NOMO-1 treated with dmso at 0.1 percent for 144 hours (cell line): ENCODE measurements around the gene ZHX3.

Experiments
- DNase-seq: peaks from one replicate; lab custom pipeline; 2025; ENCODE audit not compliant: unreplicated experiment; lab: John Stamatoyannopoulos, UW

Gene ZHX3

DNA sequence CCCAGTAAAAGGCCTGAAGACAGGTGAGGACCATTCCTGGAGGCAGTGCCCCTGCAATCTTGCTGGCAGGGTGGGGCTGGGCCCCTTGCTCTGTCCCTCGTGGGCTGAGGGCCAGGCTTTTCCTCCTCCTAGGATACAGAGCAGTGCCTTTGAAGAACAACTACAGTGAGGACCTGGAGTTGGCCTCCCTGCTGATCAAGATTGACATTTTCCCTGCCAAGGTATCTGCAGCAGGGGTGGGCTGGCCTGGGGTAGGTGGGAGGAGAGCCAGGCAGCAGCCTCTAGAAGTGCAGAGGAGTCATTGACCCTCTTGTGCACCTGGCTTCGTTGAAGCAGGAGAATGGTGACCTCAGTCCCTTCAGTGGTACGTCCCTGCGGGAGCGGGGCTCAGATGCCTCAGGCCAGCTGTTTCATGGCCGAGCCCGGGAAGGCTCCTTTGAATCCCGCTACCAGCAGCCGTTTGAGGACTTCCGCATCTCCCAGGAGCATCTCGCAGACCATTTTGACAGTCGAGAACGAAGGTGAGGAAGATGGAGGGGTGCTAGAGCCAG is 143.7 kb downstream of the ZHX3 start:
- DNase-seq: no peak

DNA sequence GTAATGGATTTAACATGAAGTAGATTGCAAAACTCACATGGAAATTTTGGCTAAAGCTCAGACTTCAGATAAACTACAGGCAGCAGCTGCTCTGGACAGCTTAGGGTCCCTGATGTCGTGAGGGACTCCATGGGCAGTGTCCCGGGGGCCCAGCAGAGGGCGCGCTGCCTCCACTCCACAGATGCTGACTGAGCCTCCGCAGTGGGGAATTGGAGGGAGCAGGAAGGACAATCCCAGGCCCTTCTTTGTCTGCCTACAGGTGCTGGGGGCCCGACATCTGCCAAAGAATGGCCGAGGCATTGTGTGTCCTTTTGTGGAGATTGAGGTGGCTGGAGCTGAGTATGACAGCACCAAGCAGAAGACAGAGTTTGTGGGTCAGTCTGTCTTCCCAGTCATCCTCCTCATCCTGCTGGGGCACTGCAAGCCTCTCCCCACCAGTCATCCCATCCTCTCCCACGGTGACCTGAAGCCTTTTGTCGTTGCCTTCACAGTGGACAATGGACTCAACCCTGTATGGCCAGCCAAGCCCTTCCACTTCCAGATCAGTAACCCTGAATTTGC is 144.3 kb downstream of the ZHX3 start:
- peak; percentile 17 for DNase-seq

DNA sequence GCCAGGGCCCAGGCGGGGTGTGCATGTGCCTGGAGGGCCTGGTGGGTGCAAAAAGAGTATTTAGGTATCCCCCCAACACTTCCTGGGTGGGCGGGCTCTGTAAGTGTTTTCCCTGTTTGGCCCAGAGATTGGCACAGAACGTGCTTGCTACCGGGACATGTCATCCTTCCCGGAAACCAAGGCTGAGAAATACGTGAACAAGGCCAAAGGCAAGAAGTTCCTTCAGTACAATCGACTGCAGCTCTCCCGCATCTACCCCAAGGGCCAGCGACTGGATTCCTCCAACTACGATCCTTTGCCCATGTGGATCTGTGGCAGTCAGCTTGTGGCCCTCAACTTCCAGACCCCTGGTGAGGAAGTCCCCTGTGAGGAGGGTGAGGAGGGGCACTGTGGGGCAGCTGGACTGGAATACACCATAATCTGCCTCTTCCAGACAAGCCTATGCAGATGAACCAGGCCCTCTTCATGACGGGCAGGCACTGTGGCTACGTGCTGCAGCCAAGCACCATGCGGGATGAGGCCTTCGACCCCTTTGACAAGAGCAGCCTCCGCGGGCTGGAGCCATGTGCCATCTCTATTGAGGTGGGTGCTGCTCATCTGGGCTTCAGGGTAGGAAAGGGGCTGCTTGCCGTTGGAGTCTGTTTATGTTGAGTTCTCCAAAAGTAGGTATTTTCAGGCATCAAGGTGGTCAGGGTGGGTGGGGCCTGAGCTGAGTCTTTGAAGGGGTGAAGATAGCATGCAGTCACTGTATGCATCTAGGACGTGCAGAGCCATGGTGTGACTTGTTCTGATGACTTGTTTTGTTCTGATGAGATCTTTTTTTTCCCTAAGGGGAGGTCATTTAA is 145.0 kb downstream of the ZHX3 start:
- no peak for DNase-seq

DNA sequence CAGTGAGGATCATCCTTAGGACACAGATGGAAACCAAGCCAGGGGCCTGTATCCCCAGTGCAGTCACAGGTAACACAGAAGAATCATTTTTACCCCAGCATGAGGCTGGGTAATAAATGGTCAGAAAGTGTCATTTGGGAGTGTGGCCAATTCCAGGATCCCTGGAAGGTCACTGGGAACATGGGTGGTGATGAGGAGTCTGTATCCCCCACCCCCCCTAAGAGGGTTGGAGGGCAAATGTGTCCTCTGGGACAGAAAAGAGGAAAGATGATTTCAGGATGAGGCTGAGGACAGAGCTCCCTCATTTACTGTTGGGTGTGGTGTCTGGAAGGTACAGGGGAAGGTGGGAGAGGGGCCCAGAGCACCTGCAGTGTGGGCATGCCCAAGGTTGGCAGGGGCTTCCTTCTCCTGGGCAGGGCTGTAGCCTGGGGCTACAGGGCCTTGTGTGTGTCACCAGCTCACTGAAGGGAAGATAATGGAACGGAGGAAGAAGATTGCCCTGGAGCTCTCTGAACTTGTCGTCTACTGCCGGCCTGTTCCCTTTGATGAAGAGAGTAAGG is 145.7 kb downstream of the ZHX3 start:
- no peak for DNase-seq

DNA sequence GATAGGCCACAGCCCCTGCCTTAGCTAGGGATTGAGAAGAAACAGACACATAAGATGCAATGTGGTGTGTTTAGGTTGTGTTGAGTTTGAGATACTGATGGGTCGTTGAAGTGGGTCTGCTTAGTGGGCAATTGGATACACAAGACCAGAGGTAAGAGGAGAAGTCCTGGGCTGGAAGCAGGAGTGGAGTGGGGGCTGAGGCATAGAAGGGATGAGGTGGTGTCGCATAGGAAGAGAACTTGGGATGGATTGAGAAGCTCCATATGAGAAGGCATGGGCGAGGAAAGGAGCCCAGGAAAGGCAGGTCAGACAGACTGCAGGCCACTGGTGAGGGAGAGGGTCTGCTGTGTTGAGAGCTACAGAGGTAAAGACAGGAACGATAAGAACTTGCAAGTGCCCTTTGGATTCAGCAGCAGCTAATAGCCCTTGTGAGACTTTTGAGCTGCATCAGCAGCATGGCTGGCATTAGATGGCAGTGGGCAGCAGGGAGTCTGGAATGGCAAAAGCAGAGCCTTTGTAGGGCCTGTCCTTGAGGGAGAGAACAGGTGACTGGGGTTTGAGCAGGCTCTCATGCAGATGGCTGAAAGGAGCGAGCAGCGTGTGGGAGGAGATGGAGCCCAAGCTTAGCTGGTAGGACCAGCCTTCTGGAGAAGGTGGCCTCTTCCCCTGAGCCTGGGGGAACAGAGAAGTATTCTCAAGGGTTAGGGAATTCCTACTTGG is 147.0 kb downstream of the ZHX3 start:
- no peak for DNase-seq

DNA sequence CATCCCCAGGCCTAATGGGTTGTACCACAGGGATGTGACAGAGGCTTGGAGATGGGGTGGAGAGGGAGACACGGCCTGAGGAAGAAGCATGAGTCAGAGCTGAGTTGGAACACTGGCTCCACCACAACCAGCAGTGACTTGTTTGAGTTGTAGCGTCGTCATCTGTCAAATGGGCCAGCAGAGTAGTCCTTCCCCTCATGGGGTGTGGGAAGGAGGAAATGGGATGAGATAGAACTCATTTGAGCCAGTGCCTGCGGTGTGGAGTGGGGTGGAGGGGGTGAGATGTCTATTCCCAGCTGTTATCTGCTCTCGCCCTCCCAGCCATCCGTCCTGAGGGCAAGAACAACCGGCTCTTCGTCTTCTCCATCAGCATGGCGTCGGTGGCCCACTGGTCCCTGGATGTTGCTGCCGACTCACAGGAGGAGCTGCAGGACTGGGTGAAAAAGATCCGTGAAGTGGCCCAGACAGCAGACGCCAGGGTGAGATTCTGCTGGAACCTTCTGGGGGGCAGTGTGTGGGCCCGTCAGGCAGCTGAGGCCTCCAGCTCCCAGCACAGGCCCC is 147.7 kb downstream of the ZHX3 start:
- no peak for DNase-seq

DNA sequence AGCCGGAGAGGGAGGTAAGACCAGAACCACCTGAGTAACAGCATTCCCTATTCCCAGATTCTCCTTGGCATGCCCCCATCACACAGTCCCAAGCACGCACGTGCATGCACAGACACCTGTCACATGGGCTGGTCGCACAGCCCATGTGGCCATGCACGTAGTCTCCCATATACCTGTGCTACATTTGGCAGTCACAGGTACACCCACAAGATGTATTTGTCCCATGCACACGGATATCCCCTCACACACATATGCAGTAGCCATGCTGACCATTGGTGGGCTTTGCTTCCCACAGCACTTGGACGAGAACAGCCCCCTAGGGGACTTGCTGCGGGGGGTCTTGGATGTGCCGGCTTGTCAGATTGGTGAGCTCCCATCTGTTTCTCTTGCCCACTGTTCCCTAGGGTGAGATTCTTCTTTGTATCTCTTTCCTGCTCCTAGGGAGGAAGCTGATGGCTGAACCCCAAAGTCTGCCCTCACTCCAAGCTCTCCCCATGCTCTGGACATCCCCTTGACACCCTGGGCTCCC is 148.3 kb downstream of the ZHX3 start:
- DNase-seq: no peak

DNA sequence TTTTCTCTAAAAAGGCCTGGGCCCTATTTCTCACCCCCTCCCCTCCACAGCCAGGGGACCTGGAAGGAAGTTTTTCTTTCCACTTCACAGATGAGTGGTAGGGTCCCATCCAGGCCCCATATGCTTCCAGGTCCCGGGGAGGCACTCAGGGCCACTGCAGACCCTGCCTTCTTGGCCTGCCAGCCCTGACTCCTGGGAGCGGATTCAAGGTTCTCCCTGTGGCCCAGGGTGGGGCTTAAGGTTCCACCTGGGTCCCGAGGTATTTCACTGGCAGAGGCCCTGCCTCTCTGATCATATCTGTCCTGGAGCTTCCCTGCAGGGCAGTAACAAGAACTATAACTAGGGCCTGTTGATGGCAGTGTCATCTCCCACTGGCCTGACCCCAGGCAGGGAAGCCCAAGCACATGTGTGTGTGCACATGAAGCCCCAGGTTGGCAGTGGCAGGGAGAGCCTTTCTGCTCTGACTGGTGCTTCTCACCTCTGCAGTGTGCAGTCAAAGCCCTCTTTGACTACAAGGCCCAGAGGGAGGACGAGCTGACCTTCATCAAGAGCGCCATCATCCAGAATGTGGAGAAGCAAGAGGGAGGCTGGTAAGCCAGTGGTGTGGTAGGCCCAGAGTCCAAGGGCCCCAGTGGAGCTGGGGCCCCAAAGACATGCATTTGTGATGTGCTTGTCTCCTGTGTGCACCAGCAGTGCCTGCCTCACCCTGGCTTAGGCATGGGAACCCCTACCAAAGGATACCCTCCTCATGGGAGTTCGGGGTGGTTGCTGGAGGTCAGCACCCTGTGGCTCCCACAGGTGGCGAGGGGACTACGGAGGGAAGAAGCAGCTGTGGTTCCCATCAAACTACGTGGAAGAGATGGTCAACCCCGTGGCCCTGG is 149.0 kb downstream of the ZHX3 start:
- no peak for DNase-seq

DNA sequence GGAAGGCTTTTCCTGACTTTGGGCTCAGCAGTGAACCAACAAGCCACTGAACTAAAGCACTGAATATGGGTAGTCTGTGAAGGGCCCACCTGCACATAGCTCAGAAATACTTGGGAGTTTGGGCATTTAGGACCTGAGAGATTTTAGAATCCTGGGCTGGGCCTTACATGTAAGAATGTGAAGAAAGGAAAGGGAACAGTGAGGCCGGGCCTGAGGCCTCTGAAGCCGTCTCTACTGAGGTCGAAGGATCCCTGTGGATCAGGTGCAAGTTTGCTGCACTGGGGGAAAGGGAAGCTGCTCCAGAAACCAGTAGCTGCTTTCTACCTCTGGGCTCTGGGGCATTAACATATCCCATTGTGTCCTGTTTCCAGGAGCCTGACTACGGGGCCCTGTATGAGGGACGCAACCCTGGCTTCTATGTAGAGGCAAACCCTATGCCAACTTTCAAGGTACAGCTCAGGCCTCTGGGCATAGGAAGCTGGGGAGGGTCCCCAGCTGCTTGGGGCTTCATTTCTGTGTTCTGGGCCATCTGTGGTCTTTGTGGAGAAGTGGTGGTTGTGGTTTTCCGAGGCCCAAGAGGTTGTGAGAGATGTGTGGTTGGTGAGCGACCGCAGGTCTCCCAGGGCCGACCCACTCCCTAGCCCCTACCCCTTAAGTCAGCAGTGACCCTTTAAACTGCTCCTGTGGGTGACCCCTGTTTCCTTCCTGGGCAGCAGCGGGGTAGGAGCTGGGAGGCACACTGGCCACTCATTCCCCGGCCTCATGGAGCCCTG is 149.9 kb downstream of the ZHX3 start:
- no peak for DNase-seq

DNA sequence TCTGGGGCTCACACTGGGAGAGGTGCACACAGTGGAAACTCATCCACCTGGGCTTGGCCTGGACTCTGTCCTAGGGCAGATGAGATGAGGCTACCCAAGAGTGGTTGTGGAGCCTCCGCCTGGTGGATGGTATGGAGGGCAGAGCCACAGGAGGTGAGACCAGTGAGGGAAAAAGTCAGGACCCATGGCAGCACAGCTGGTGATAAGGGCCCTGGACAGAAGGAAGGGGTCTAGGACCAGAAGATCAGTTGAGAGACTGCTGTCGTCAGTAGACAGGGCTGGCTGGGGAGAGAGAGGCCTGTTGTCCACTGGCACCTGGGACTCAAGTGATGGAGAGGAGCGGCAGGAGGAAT is 150.4 kb downstream of the ZHX3 start:
- no peak for DNase-seq

DNA sequence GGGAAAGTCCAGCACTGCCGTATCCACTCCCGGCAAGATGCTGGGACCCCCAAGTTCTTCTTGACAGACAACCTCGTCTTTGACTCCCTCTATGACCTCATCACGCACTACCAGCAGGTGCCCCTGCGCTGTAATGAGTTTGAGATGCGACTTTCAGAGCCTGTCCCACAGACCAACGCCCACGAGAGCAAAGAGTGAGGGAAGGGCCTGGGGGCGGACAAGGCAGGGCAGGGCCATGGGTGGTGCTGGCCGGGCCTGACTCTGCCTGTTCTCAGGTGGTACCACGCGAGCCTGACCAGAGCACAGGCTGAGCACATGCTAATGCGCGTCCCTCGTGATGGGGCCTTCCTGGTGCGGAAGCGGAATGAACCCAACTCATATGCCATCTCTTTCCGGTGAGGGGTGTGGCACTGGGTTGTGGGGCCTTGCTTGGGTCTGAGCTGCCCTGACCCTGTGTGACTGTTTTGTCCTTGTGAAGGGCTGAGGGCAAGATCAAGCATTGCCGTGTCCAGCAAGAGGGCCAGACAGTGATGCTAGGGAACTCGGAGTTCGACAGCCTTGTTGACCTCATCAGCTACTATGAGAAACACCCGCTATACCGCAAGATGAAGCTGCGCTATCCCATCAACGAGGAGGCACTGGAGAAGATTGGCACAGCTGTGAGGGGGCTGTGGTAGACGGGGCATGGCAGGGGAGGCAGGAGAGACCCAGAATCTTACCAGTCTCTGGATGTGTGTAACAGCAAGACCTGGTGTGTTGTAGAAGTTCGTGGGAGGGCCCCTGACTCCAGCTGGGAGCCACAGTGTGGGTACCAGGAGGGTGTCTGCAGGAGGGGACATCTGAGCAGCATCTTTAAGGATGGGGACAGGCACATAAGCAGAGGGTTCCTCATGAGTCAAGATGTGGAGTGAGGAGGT is 151.1 kb downstream of the ZHX3 start:
- no peak for DNase-seq

DNA sequence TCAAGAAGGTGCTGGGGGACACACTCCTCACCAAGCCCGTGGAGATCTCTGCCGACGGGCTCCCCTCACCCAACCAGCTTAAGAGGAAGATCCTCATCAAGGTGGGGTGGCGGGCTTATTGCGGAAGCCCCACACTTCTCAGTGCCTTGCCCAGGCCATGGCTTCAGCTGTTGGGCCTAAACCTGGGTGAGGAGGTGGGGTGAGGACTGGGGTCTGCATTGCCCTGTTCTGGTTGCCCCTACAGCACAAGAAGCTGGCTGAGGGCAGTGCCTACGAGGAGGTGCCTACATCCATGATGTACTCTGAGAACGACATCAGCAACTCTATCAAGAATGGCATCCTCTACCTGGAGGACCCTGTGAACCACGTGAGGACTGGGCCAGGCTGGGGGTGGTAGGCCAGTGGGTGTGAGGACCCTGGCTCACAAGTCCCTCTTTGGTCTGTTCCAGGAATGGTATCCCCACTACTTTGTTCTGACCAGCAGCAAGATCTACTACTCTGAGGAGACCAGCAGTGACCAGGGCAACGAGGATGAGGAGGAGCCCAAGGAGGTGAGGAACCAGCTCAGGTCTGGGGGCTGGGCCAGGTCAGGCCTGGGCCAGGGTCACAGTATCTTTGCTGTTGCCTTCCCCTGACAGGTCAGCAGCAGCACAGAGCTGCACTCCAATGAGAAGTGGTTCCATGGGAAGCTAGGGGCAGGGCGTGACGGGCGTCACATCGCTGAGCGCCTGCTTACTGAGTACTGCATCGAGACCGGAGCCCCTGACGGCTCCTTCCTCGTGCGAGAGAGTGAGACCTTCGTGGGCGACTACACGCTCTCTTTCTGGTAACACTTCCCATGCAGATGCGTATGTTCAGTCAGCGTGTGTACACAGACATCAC is 152.3 kb downstream of the ZHX3 start:
- no peak for DNase-seq

DNA sequence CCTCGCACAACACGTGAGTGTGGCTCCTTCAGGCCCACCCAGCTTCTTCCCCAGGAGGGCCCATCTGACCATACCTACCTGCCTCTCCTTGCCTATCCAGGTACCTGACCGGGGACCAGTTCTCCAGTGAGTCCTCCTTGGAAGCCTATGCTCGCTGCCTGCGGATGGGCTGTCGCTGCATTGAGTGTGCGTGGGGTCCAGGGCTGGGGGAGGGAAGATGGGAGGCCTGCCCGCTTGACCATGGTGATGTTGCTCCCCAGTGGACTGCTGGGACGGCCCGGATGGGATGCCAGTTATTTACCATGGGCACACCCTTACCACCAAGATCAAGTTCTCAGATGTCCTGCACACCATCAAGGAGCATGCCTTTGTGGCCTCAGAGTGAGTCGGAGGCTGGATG is 153.7 kb downstream of the ZHX3 start:
- no peak for DNase-seq

DNA sequence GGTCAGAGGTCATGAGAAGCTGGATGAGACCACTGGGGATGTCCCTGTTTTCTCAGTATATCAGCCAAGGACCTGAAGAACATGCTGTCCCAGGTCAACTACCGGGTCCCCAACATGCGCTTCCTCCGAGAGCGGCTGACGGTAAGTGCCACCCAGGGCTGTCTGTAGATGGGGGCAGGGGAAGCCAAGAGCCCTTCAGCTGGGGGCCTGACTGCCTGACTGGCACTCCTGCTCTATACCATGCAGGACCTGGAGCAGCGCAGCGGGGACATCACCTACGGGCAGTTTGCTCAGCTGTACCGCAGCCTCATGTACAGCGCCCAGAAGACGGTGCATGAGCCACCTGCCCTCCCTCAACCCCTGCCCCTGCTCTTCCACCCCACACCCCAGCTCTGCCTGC is 155.1 kb downstream of the ZHX3 start:
- DNase-seq: no peak

DNA sequence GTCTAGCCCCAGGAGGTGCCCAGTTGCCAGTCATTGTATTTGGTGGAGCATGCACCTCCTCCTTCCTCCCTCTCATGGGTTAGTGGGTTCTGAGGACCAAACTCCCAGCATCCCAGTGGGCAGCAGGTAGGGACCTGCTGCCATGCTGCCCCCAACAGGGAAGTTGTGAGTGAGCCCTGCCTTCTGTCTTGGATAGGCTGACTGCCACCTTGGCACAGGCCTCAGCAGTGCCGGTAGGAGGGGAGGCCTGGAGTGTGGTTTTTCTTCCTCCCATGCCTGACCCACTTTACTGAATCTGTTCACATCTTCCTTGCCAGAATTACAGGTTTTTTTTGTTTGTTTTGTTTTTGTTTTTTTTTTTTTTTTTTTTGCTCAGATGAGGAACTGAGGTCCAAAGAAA is 155.6 kb downstream of the ZHX3 start:
- DNase-seq: no peak

DNA sequence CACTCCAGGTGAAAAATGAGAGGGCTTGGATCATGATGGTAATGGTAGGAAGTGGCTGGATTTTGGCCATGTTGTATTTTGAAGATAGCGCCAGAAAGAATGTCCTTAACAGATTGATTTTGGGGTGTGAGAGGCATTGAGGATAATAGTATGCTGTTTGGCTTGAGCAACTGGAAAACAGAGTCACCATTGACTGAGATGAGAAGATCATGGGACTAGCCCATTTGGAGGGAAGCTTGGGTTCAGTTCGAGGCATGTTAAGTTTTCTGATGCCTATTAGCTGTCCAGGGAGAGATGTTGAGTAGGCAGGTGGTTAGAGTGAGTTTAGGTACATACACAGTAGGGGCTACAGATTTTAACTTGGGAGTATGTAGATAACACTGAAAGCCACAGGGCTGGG is 156.8 kb downstream of the ZHX3 start:
- no peak for DNase-seq

DNA sequence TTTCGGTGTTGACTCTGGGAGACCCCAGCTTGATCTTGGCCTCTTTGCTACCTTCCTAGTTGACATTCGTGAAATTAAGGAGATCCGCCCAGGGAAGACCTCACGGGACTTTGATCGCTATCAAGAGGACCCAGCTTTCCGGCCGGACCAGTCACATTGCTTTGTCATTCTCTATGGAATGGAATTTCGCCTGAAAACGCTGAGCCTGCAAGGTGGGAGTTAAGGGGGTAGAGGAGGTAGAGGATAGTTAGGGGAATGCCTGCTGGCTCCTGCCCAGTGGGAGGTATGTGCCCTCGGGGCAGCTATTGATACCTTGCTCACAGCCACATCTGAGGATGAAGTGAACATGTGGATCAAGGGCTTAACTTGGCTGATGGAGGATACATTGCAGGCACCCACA is 158.0 kb downstream of the ZHX3 start:
- no peak for DNase-seq
